Measurements from ENCODE around the gene SORD.

SORD gene

DNA sequence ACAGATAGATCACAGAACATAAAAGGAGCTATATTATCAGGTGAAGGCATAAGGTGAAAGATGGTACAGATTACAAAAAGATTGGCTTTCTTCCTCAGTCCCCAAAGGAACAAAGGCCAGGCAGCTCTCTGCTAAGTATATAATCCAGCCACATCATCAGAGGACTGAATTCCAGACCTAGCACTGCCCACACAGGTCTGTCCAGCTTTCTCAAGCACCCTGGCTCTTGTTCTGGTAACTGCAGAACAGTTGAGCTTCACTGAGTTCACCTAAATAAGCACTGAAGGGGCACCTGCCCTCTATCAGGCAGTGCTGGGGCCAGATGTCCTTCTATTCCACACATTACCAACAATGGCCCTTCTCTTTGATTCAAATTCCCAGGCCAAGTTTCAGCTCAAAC lies 100.4 kb downstream of the SORD start:
- H3K4me3 ChIP-seq (ENCODE audit: low read depth, low read length) = no peak overlapping the region
- no peak for DNase-seq (ENCODE audit: low read depth)
- TF ChIP-seq, protein P1, sequence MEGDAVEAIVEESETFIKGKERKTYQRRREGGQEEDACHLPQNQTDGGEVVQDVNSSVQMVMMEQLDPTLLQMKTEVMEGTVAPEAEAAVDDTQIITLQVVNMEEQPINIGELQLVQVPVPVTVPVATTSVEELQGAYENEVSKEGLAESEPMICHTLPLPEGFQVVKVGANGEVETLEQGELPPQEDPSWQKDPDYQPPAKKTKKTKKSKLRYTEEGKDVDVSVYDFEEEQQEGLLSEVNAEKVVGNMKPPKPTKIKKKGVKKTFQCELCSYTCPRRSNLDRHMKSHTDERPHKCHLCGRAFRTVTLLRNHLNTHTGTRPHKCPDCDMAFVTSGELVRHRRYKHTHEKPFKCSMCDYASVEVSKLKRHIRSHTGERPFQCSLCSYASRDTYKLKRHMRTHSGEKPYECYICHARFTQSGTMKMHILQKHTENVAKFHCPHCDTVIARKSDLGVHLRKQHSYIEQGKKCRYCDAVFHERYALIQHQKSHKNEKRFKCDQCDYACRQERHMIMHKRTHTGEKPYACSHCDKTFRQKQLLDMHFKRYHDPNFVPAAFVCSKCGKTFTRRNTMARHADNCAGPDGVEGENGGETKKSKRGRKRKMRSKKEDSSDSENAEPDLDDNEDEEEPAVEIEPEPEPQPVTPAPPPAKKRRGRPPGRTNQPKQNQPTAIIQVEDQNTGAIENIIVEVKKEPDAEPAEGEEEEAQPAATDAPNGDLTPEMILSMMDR (IDR thresholded peaks at IDR 0.05; ENCODE audit: insufficient read depth, low read depth, low read length, missing control alignments) = no peak

DNA sequence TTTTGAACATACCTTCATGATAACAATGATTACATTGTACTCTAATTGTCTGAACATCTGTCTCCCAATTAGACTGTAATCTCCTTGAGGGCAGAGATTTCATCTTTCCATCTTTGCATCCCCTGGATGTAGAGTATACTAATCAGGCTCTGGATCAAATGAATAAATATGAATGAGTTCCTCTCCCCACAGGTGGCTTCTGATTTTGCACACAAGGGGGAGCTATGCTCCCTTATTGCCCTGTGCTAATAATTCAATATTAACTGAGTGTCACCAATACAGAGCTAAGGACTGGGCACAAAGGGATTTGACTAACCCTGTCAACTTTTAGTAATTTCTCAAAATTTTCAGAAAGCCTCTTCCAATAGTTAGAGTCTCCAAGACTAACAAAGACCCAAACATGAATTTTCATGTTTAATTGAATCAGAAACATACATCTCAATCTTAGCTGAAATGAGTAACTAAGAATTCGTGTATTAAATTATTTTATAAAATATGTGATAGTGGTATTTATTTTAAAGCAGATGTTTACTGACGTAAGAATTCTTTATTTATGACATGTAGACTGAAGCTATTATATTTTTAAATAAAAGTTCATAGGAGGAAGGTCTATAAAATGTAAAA lies 103.7 kb downstream of the SORD start:
- TF ChIP-seq, protein P1 (IDR thresholded peaks at IDR 0.05; ENCODE audit: insufficient read depth, low read depth, low read length, missing control alignments) = peak; percentile 56
- DNase-seq (ENCODE audit: low read depth) = peak; percentile 34

More for the DNA sequence above, 103.7 kb downstream of the SORD start:
- H3K4me3 ChIP-seq (ENCODE audit: low read depth, low read length) = no peak overlapping the region
